PFSK-1 (cell line): ENCODE measurements around the gene KRT9.

ENCODE experiments used
- FOXP2 ChIP-seq: optimal IDR thresholded peaks from 2 replicates; pipeline ENCODE3; 2011; ENCODE audit warnings: borderline replicate concordance, control low read depth, inconsistent platforms; ENCODE audit not compliant: insufficient read depth; ENCODE audit errors: extremely low read length, extremely low read depth
- POLR2AphosphoS5 ChIP-seq: IDR thresholded peaks from 2 replicates; pipeline ENCODE4 v1.6.1; 2012; ENCODE audit warnings: low read depth, mild to moderate bottlenecking, control low read depth, low read length, moderate library complexity
- REST ChIP-seq, 2 experiments: IDR thresholded peaks; 2 replicates each; pipeline versions ENCODE4 v1.6.1 to v1.8.0; 2011 to 2012; ENCODE audit warnings: low read depth in 2 of 2, low read length in 2 of 2, control low read depth in 1 of 2, inconsistent platforms in 1 of 2, mild to moderate bottlenecking in 1 of 2, moderate library complexity in 1 of 2; ENCODE audit not compliant: insufficient read depth in 1 of 2
- SIN3A ChIP-seq: IDR thresholded peaks from 2 replicates; pipeline ENCODE4 v1.6.1; 2012; ENCODE audit warnings: mild to moderate bottlenecking, low read length, moderate library complexity, borderline replicate concordance; ENCODE audit not compliant: insufficient read depth
- TAF1 ChIP-seq: IDR thresholded peaks from 2 replicates; pipeline ENCODE4 v1.6.1; 2012; ENCODE audit warnings: low read length, control low read depth, borderline replicate concordance; ENCODE audit not compliant: insufficient read depth

KRT9 gene

GRCh38 chr17:41553987-41554680 is 17.7 kb downstream of the KRT9 start:
- no peak for TF ChIP-seq POLR2AphosphoS5
- TF ChIP-seq SIN3A, result no peak
- no peak for TF ChIP-seq TAF1
- TF ChIP-seq FOXP2, result no peak
- TF ChIP-seq REST (IDR thresholded peaks at IDR 0.05; ENCODE audit: insufficient read depth in 1 of 2, low read depth in 2 of 2, low read length in 2 of 2), result no peak

- TF ChIP-seq TAF1 (no peak), POLR2AphosphoS5 (no peak), SIN3A (no peak), REST (IDR thresholded peaks at IDR 0.05; ENCODE audit: insufficient read depth in 1 of 2, low read depth in 2 of 2, low read length in 2 of 2) (no peak), FOXP2 (no peak)
These were observed 18.7 kb downstream of the KRT9 start for GRCh38 chr17:41553176-41553575.

- TF ChIP-seq REST (IDR thresholded peaks at IDR 0.05; ENCODE audit: insufficient read depth in 1 of 2, low read depth in 2 of 2, low read length in 2 of 2) (no peak), FOXP2 (no peak), TAF1 (no peak), SIN3A (no peak), POLR2AphosphoS5 (no peak)
These were observed 19.4 kb downstream of the KRT9 start for GRCh38 chr17:41552455-41552854.

- TF ChIP-seq REST (IDR thresholded peaks at IDR 0.05; ENCODE audit: insufficient read depth in 1 of 2, low read depth in 2 of 2, low read length in 2 of 2) (no peak), FOXP2 (no peak), SIN3A (no peak), TAF1 (no peak), POLR2AphosphoS5 (no peak)
These were observed 20.5 kb downstream of the KRT9 start for GRCh38 chr17:41551365-41551764.
